GM12875 (cell line): ENCODE results near the gene FRAT1.

Source experiments
- H3K4me3 ChIP-seq: one replicate; pipeline ENCODE4 v1.5.1; 2011; ENCODE audit warnings: low read depth, low read length, control low read depth
- CTCF ChIP-seq: IDR thresholded peaks from 2 replicates; pipeline ENCODE4 v1.5.1; 2011; ENCODE audit warnings: low read depth, mild to moderate bottlenecking, control low read depth, inconsistent platforms, low read length, moderate library complexity, borderline replicate concordance; ENCODE audit not compliant: insufficient read depth

FRAT1 gene

GRCh38 chr10:97353945-97354344, 34.9 kb downstream of the FRAT1 start:
- TF ChIP-seq CTCF, result no peak
- no peak overlapping the region for H3K4me3 ChIP-seq

GRCh38 chr10:97355571-97355975, 36.5 kb downstream of the FRAT1 start:
- no peak overlapping the region for H3K4me3 ChIP-seq
- TF ChIP-seq CTCF, result no peak

- TF ChIP-seq CTCF, result no peak
- H3K4me3 ChIP-seq, result no peak overlapping the region
These were observed 37.3 kb downstream of the FRAT1 start for GRCh38 chr10:97356318-97356914.

- H3K4me3 ChIP-seq, result no peak overlapping the region
- TF ChIP-seq CTCF, result no peak
These were observed 37.8 kb downstream of the FRAT1 start for GRCh38 chr10:97356918-97357317.

- H3K4me3 ChIP-seq, result no peak overlapping the region
- TF ChIP-seq CTCF, result no peak
These were observed 39.3 kb downstream of the FRAT1 start for GRCh38 chr10:97358349-97358748.

GRCh38 chr10:97358781-97359180, 39.7 kb downstream of the FRAT1 start:
- H3K4me3 ChIP-seq, result no peak overlapping the region
- TF ChIP-seq CTCF, result no peak

GRCh38 chr10:97360705-97361536, 41.9 kb downstream of the FRAT1 start:
- no peak for TF ChIP-seq CTCF
- H3K4me3 ChIP-seq, result no peak overlapping the region
